NB4 (cell line): ENCODE measurements around the gene CCDC18.

Source experiments
- CTCF ChIP-seq: IDR thresholded peaks from one replicate; pipeline ENCODE4 v1.5.1; 2012; ENCODE audit warnings: low read depth, low read length
- MAX ChIP-seq: IDR thresholded peaks from 2 replicates; pipeline ENCODE4 v1.6.1; 2011; ENCODE audit warnings: low read depth, low read length
- POLR2A ChIP-seq: IDR thresholded peaks from 2 replicates; pipeline ENCODE4 v1.6.1; 2011; ENCODE audit warnings: mild to moderate bottlenecking; ENCODE audit not compliant: insufficient read length; ENCODE audit errors: extremely low read depth

- TF ChIP-seq CTCF, result no peak
- no peak for TF ChIP-seq POLR2A
- no peak for TF ChIP-seq MAX
Observed at GRCh38 chr1:93255222-93256079, 74.9 kb downstream of the CCDC18 start.
